LNCaP clone FGC (cell line): Measurements from ENCODE around the gene SGMS2.

Experiments
- DNase-seq: peaks from one replicate; pipeline ENCODE4 v3.0.0-alpha.2; 2011; ENCODE audit warnings: low read depth
- H3K4me3 ChIP-seq: 2 replicates; pipeline ENCODE4 v1.5.1; 2011; ENCODE audit warnings: mild to moderate bottlenecking, low read depth, low read length, control low read depth
- TF ChIP-seq, protein P1 (sequence below): IDR thresholded peaks from 2 replicates; pipeline ENCODE4 v1.5.1; 2012; ENCODE audit warnings: mild to moderate bottlenecking; ENCODE audit not compliant: control insufficient read depth, insufficient read depth; ENCODE audit errors: extremely low read depth

The SGMS2 gene

DNA sequence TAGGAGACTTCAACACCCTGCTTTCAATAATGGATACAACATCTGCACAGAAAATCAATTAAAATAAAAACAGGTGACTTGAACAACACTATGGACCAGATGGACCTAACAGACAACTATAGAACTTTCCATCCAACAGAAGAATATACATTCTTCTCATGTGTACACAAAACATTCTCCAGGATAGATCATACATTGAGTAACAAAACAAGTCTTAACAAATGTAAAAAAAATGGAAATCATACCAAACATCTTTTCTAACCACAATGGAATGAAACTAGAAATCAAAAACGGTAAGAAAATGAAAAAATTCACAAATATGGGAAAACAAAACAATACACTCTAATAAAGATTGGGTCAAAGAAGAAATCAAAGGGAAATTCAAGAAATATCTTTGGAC is 131.3 kb downstream of the SGMS2 start:
- no peak for DNase-seq
- H3K4me3 ChIP-seq: no peak overlapping the region
- TF ChIP-seq, protein P1, sequence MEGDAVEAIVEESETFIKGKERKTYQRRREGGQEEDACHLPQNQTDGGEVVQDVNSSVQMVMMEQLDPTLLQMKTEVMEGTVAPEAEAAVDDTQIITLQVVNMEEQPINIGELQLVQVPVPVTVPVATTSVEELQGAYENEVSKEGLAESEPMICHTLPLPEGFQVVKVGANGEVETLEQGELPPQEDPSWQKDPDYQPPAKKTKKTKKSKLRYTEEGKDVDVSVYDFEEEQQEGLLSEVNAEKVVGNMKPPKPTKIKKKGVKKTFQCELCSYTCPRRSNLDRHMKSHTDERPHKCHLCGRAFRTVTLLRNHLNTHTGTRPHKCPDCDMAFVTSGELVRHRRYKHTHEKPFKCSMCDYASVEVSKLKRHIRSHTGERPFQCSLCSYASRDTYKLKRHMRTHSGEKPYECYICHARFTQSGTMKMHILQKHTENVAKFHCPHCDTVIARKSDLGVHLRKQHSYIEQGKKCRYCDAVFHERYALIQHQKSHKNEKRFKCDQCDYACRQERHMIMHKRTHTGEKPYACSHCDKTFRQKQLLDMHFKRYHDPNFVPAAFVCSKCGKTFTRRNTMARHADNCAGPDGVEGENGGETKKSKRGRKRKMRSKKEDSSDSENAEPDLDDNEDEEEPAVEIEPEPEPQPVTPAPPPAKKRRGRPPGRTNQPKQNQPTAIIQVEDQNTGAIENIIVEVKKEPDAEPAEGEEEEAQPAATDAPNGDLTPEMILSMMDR: no peak
